ENCODE results near the gene FLOT1. TPM values are rescaled to one million over a fixed set of nuclear protein-coding genes. Genes with fewer than 3 reads are reported as not detected.
"Not testable (repeated sequence)": the region's sequence is repeated elsewhere in the genome, so short reads cannot be mapped to it uniquely, and the experiment has no call there.

The FLOT1 gene
- total RNA-seq, 1 experiment from 2014 or later = 172 TPM

DNA sequence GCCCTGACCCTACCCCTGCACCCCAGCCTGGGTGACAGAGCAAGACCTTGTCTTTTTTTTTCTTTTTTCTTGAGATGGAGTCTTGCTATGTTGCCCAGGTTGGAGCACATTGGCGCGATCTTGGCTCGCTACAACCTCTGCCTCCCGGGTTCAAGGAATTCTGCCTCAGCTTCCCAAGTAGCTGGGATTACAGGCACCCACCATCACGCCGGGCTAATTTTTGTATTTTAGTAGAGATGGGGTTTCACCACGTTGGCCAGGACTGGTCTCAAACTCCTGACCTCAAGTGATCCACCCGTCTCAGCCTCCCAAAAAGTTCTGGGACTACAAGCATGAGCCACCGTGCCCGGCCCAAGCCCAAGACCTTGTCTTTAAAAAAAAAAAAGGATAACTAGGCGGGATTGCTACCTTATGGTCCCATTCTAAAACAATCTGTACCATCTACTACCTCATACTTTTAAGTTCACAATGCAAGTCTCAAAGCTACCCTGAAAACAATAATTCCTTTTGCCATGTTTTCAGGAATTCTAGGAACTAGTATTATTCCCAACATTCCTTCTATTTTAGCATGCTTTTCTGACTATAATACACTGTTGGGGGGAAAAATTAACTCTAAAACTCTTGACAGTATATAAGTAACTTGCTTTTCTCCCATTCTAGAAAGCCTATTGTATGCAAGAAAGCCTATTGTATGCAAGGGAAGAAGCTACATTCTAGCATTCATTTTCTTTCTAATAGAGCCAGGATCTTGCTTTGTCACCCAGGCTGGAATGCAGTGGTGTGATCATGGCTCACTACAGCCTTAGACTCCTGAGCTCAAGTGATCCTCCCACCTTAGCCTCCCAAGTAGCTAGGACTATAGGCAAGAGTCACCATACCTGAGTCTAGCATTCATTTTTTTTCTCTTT, 15.7 kb downstream of the FLOT1 start:
- in situ Hi-C loops (cut with HindIII; ENCODE audit: low sequenced_read_pairs) = no loop called here
- DNase-seq (ENCODE audit: low spot score) = no peak

DNA sequence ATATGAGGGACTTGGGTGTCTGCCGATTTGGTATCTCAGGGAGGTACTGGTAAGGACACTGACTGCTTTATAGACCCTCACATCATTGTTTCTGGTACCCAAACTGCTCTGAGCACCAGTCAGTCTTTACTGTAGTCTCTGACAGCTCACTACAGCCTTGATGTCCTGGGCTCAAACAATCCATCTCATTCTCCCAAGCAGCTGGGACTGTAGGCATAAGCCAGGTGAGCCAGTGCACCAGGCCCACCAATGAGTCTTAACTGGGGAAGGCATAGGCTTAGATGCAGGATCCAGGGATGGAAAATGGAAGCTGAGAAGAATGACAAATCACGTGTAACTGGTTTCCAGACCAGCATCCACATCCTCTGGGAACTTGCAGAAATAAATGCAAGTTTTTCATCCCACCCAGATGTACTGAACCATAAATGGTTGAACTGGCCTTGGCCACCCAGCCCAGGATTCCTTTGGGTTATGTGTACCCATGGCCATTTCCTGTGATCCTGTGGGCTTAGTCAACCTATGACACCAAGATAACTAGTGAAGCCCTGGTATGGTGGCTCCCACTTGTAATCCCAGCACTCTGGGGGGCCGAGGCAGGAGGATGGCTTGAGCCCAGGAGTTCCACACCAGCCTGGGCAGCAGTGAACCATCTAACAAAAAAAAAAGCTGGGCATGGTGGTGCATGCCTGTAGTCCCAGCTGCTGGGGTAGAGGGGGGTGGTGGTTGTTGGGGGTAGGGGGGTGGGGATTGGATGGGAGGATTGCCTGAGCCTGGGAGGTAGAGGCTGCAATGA, 16.6 kb downstream of the FLOT1 start:
- peak; percentile 62 for DNase-seq (ENCODE audit: low spot score)
- in situ Hi-C loops (cut with HindIII; ENCODE audit: low sequenced_read_pairs) = no loop called here

DNA sequence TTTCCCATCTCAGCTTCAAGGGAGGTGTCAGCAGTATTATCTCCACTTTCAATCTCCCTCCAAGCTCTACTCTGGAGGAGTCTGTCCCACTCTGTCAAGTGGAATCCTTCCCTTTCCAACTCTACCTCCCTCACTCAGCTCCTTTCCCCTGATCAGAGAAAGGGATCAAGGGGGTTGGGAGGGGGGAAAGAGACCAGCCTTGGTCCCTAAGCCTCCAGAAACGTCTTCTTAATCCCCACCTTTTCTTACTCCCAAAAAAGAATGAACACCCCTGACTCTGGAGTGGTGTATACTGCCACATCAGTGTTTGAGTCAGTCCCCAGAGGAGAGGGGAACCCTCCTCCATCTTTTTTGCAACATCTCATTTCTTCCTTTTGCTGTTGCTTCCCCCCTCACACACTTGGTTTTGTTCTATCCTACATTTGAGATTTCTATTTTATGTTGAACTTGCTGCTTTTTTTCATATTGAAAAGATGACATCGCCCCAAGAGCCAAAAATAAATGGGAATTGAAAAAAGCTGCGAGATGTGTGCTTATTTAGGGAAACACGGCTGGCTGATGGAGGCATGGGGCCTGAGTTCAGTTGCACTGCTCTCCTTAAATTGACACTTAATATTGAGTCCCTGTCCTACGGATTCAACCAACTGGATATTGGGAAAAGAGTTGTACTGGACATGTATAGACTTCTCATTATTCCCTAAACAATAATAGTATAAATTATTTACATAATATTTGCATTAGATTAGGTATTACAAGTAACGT, 17.4 kb downstream of the FLOT1 start:
- in situ Hi-C loops (cut with HindIII; ENCODE audit: low sequenced_read_pairs) = no loop called here
- DNase-seq (ENCODE audit: low spot score) = no peak

DNA sequence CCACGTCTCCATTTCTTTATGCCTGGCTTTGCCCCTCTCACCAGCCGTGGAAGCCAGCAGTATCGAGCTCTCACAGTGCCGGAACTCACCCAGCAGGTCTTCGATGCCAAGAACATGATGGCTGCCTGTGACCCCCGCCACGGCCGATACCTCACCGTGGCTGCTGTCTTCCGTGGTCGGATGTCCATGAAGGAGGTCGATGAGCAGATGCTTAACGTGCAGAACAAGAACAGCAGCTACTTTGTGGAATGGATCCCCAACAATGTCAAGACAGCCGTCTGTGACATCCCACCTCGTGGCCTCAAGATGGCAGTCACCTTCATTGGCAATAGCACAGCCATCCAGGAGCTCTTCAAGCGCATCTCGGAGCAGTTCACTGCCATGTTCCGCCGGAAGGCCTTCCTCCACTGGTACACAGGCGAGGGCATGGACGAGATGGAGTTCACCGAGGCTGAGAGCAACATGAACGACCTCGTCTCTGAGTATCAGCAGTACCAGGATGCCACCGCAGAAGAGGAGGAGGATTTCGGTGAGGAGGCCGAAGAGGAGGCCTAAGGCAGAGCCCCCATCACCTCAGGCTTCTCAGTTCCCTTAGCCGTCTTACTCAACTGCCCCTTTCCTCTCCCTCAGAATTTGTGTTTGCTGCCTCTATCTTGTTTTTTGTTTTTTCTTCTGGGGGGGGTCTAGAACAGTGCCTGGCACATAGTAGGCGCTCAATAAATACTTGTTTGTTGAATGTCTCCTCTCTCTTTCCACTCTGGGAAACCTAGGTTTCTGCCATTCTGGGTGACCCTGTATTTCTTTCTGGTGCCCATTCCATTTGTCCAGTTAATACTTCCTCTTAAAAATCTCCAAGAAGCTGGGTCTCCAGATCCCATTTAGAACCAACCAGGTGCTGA, 18.4 kb downstream of the FLOT1 start:
- DNase-seq (ENCODE audit: low spot score) = not testable (repeated sequence)

DNA sequence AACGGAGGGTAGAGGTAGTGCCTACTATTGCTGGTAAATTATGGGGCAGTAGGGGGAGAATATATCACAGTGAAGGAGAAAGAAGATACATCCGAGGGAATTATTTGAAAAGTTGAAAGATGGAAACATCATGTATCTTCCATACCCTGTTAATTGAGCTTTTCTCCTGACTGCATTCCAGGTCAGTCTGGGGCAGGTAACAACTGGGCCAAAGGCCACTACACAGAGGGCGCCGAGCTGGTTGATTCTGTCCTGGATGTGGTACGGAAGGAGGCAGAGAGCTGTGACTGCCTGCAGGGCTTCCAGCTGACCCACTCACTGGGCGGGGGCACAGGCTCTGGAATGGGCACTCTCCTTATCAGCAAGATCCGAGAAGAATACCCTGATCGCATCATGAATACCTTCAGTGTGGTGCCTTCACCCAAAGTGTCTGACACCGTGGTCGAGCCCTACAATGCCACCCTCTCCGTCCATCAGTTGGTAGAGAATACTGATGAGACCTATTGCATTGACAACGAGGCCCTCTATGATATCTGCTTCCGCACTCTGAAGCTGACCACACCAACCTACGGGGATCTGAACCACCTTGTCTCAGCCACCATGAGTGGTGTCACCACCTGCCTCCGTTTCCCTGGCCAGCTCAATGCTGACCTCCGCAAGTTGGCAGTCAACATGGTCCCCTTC, 19.2 kb downstream of the FLOT1 start:
- DNase-seq (ENCODE audit: low spot score); in situ Hi-C loops (cut with HindIII; ENCODE audit: low sequenced_read_pairs): not testable (repeated sequence)

More for the DNA sequence above, 18.4 kb downstream of the FLOT1 start:
- in situ Hi-C loops (cut with HindIII; ENCODE audit: low sequenced_read_pairs) = not testable (repeated sequence)

DNA sequence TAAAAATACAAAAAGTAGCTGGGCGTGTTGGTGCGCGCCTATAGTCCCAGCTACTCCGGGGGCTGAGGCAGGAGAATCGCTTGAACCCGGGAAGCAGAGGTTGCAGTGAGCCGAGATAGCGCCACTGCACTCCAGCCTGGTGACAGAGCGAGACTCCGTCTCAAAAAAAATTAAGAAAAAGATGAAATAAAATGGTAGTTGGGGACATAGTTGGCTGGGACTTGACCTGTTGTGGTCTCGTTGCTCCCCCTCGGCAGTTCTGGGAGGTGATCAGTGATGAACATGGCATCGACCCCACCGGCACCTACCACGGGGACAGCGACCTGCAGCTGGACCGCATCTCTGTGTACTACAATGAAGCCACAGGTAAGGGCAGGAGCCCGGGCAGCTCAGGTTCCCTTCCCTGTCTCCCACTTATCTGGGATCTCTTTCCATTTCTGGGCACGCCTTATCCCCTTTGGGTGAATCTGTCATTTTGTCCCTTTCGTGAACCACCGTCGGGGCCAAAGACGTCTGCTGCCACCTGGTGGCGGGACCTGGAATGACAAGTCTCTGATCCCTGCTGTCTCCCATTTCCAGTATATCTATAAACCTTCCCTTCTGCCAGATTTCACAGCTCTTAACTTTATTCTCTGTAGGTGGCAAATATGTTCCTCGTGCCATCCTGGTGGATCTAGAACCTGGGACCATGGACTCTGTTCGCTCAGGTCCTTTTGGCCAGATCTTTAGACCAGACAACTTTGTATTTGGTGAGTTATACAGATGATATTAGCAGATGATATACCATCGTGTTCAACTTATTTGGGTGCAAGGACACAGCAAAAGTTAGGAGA, 20.0 kb downstream of the FLOT1 start:
- in situ Hi-C loops (cut with HindIII; ENCODE audit: low sequenced_read_pairs) = no loop called here

DNA sequence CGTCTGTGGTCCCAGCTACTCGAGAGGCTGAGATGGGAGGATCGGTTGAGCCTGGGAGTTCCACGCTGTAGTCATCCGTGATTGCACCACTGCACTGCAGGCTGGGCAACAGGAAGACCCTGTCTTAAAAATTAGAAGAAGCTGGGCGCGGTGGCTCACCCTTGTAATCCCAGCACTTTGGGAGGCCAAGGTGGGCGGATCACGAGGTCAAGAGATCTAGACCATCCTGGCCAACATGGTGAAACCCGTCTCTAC, 20.5 kb downstream of the FLOT1 start:
- in situ Hi-C loops (cut with HindIII; ENCODE audit: low sequenced_read_pairs); DNase-seq (ENCODE audit: low spot score): not testable (repeated sequence)

More for the DNA sequence above, 20.0 kb downstream of the FLOT1 start:
- DNase-seq (ENCODE audit: low spot score) = peak; percentile 81

DNA sequence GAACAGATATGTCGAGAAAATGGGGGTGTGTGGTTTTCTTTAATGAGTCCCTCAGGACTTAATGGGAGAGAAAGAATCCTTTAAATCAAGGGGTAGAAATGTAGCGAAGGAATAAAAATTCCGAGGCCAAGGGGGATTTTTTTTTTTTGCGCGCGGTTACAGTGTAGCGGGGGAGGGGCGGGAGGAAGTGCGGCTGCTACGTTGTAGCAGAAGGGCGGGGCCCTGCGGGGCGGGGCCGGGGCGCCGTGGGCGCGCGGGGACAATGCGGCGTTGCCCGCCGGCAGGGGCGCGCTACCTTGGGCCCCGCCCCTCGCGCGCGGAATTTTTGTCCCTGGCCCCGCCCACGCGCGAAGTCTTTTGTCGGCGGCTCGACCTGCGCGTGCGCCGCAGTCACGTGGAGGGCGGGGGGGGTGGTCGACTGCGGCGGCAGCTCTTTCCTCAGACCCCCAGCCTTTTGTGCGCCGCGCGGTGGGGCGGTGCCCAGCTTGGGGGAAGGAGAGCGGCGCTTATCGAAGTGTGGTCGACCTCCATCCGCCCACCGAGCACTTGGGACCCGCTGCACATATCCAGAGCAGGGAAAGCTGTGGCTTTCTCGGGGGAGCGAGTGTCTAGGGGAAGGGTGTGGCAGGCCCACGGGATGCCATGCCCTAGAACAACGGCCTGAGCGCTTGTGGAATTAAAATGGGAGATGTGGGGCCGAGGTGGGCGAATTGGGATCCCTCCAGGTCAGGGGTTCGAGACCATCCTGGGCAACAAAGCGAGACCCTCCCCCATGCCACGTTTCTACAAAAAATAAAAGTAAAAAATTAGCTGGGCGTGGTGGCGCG, 21.1 kb downstream of the FLOT1 start:
- in situ Hi-C loops (cut with HindIII; ENCODE audit: low sequenced_read_pairs) = no loop called here
- peak; percentile 88 for DNase-seq (ENCODE audit: low spot score)

DNA sequence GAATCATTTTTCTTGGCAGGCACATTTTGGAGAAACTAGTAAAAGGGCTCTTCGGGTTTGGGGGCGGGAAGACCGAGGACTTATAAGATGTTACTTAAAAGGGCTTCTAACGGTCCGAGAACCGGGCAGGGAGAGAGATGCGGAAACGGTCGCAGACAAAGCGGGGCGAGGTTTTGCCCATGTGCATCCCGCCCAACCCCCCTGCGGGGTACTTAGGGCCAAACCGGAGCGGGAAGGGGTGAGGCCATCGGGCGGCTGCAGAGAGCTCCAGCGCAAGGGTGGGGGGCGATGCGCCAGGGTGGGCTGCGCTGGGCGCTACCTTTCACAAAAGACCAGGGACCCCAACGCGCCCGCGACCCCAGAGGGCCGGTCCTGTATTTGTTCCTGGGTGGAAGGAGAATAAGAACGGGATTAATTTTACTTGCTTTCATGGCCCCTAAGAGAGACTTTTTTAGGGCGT, 21.7 kb downstream of the FLOT1 start:
- peak; percentile 51 for DNase-seq (ENCODE audit: low spot score)
- in situ Hi-C loops (cut with HindIII; ENCODE audit: low sequenced_read_pairs) = no loop called here

DNA sequence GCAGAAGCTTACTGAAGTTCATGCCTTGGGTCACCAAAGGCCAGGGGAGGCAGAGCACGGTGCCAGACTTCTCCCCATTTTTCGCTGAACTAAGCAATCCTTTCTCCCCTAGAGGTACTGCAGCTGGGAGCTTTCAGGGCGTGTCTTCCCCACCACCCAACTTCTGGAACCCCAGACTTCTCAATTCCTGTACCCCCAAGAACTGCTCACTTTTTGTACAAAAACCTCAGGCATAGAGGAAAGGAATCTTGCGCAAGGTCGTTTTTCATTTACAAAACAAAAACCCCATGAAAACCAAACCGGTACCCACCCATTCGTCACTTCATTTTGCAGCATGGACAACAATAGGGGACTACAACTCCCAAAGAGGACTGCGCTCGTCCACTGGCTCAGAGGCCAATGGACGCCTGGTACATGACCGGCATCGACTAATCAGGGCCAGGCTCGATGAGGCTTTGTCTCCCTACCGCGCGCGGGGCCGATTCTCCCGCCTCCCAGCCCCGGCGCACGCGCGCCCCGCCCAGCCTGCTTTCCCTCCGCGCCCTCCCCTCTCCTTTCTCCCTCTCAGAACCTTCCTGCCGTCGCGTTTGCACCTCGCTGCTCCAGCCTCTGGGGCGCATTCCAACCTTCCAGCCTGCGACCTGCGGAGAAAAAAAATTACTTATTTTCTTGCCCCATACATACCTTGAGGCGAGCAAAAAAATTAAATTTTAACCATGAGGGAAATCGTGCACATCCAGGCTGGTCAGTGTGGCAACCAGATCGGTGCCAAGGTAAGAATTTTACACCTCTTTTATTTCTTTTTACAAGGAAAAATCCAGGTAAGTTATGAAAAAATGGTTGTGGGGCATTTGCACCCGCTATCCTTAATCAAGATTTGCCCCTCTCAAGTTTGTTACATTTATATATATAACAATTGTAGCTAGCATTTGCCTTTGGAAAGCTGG, 22.4 kb downstream of the FLOT1 start, which contains the start of gene TUBB:
TUBB (plus strand) TSS at position 562 of the 947 bp plus-strand sequence; CDS start at position 717, 155 bp downstream.
- DNase-seq (ENCODE audit: low spot score) = peak; percentile 99
- in situ Hi-C loops (cut with HindIII; ENCODE audit: low sequenced_read_pairs) = no loop called here

DNA sequence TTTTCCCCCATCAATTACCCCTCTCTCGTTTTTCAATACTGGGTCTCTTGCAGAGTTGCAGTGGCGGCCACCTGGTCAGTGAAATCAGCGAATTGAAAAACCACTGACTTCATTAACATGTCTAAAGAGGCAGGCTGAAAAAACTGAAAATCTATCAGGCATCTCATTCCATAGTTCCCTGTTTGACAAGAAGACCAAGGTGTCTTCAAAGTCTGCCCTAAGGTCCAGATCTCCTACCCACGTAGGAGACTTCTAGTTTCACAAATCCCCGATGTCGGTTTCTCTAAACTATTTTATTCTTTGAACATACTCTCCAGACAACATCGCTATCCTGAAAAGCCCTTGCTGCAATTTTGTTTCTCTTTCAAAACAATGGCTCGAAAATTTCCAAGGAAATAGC, 23.1 kb downstream of the FLOT1 start:
- in situ Hi-C loops (cut with HindIII; ENCODE audit: low sequenced_read_pairs) = no loop called here
- DNase-seq (ENCODE audit: low spot score) = no peak

DNA sequence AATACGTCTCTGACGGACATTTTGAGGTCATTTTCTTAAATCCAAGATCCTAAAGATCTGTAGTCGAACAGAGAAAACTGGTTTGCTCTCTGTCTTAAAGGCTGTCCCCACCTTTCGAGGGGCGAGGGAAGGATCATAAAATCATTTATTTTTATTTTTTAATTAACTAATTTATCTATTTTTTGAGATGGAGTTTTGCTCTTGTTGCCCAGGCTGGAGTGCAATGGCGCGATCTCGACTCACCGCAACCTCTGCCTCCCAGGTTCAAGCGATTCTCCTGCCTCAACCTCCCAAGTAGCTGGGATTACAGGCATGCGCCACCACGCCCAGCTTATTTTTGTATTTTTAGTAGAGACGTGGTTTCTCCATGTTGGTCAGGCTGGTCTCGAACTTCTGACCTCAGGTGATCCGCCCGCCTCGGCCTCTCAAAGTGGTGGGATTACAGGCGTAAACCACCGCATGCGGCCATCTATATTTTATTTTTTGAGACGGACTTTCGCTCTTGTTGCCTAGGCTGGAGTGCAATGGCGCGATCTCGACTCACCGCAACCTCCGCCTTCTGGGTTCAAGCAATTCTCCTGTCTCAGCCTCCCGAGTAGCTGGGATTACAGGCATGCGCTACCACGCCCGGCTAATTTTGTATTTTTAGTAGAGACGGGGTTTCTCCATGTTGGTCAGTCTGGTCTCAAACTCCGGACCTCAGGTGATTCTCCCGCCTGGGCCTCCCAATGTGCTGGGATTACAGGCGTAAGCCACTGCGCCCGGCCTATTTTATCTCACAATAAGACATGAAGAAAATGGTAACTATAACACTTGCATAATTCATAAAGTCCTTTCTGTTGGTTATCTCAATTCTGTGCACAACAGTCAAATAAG, 24.4 kb downstream of the FLOT1 start:
- DNase-seq (ENCODE audit: low spot score); in situ Hi-C loops (cut with HindIII; ENCODE audit: low sequenced_read_pairs): not testable (repeated sequence)

DNA sequence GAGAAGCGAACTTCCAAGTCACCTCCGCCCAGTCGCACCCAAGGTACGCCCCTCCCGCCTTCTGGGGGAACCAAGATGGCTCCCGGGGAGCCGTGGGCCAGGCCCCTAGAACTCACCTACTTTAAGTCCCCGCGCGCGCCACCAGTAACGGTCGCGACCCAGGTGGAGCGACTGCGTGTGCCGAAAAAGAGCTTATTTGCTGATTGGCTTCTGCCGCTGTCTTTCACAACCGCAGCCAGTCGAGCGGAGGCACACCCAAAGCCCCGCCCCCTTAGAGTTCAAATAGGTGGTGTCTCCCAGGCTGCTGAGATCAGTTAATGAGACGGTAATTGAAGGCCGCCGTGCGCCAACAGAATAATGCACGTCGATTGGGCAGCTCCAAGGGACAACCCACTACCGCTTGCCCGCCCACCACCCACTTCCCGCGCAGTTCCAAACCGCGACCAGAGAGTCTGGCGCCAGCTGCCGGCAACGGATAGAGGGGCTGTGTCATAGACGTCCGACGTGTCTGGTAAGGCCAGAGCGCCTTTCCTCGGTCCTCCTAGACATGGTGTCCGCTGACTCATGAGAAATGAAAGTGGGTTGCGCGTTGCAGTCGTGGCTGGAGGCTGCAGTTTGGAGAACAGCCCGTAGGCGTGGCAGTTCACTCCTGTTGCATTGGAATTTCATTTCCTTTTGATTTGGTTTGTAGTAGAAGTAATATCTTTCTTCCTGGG, 25.2 kb downstream of the FLOT1 start, which contains the start of gene MDC1:
MDC1 (minus strand) TSS at position 153 of the 716 bp plus-strand sequence. CDS start 2,106 bp downstream, outside the sequence.
- in situ Hi-C loops (cut with HindIII; ENCODE audit: low sequenced_read_pairs) = no loop called here
- peak; percentile 100 for DNase-seq (ENCODE audit: low spot score)

DNA sequence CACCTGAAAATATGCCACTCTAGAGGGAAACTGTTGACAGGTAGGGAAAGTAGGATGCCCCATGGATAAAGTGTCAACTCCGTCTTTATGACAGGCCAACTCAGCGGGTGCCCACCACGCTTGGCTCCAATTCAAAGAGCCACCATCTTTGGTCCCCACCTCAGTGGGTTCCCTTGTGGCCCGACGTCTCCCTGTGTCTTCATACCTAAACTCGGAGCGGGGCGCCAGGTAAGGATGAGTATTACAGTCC, 25.7 kb downstream of the FLOT1 start:
- in situ Hi-C loops (cut with HindIII; ENCODE audit: low sequenced_read_pairs) = no loop called here
- DNase-seq (ENCODE audit: low spot score) = no peak

Data from G401 (cell line).